Left ventricle myocardium inferior (tissue), 1 donor: ENCODE data around the gene ZBTB2. TPM values are rescaled to one million over a fixed set of nuclear protein-coding genes. Genes with fewer than 3 reads are reported as not detected.

Source experiments
- DNase-seq: peaks from one replicate; pipeline ENCODE4 v3.0.0-alpha.2; 2020
- H3K27ac ChIP-seq: fragments of 200-600 bp; replicated peaks from 2 replicates; pipeline ENCODE4 v1.8.0; 2021
- H3K27me3 ChIP-seq: fragments of 200-600 bp; 2 replicates; pipeline ENCODE4 v1.8.0; 2021; ENCODE audit warnings: low read depth
- H3K36me3 ChIP-seq: fragments of 200-600 bp; 2 replicates; pipeline ENCODE4 v1.8.0; 2021
- H3K4me1 ChIP-seq: fragments of 200-600 bp; 2 replicates; pipeline ENCODE4 v1.8.0; 2021
- H3K4me3 ChIP-seq: fragments of 200-600 bp; 2 replicates; pipeline ENCODE4 v1.8.0; 2021; ENCODE audit warnings: mild to moderate bottlenecking, moderate library complexity
- H3K9me3 ChIP-seq: fragments of 200-600 bp; replicated peaks from 2 replicates; pipeline ENCODE4 v1.8.0; 2021
- CTCF ChIP-seq: fragments of 200-600 bp; IDR thresholded peaks from 2 replicates; pipeline ENCODE4 v1.8.0; 2021; ENCODE audit warnings: antibody characterized with exemption, mild to moderate bottlenecking, borderline replicate concordance
- intact Hi-C: fragments of 100-400 bp; cut with micrococcal nuclease; formaldehyde crosslinking; loops from one replicate; pipeline ENCODE4 v1.11.0; 2022
- total RNA-seq: library from RNA; stranded (reverse); fragmentation: NEBNext Ultra II Directional; extraction: Animal tissue kit (Norgen Biotek cat#: 25700); gene quantifications from one replicate; pipeline ENCODE4 v1.2.1, GENCODE V29; 2021
- donor health status: DM: no; HTN: yes; CAD: no; lungs with severe emphysema.

ZBTB2 gene
- total RNA-seq, 1 donor from 2014 or later, result 4.6 TPM

- Histone ChIP-seq H3K4me1 (no peaks in the 10 kb centered on the region), H3K27ac (no peak overlapping the region), H3K27me3 (no peaks in the 10 kb centered on the region), H3K4me3 (no peak overlapping the region), H3K36me3 (no peaks in the 10 kb centered on the region), H3K9me3 (no peaks in the 10 kb centered on the region)
- DNase-seq, result no peak
- intact Hi-C loops, result no loop called here
- no peak for TF ChIP-seq CTCF
Measured at GRCh38 chr6:151340219-151340978, 51.0 kb downstream of the ZBTB2 start.

- TF ChIP-seq CTCF, result no peak
Measured at GRCh38 chr6:151339369-151339768, 52.0 kb downstream of the ZBTB2 start.

GRCh38 chr6:151338651-151339200, 52.6 kb downstream of the ZBTB2 start:
- Histone ChIP-seq H3K9me3 (no peaks in the 10 kb centered on the region), H3K27me3 (no peaks in the 10 kb centered on the region), H3K4me1 (no peaks in the 10 kb centered on the region), H3K4me3 (no peak overlapping the region), H3K36me3 (no peaks in the 10 kb centered on the region), H3K27ac (no peak overlapping the region)
- TF ChIP-seq CTCF, result no peak
- no peak for DNase-seq
- intact Hi-C loops, result loop anchor here (5.0 kb wide), 1 partner anchor 441 kb away; no protein-coding TSS in a partner anchor

More at GRCh38 chr6:151339369-151339768, 52.0 kb downstream of the ZBTB2 start:
- Histone ChIP-seq H3K36me3 (no peaks in the 10 kb centered on the region), H3K27me3 (no peaks in the 10 kb centered on the region), H3K27ac (no peak overlapping the region), H3K9me3 (no peaks in the 10 kb centered on the region), H3K4me1 (no peaks in the 10 kb centered on the region), H3K4me3 (no peak overlapping the region)
- intact Hi-C loops, result loop anchor here (5.0 kb wide), 1 partner anchor 442 kb away; no protein-coding TSS in a partner anchor
- DNase-seq, result no peak

- Histone ChIP-seq H3K27ac (no peak overlapping the region), H3K9me3 (no peaks in the 10 kb centered on the region), H3K4me1 (no peaks in the 10 kb centered on the region), H3K27me3 (no peaks in the 10 kb centered on the region), H3K36me3 (no peaks in the 10 kb centered on the region), H3K4me3 (no peak overlapping the region)
- intact Hi-C loops, result loop anchor here (5.0 kb wide), 1 partner anchor 439 kb away; no protein-coding TSS in a partner anchor
- no peak for DNase-seq
- no peak for TF ChIP-seq CTCF
Measured at GRCh38 chr6:151335930-151336329, 55.4 kb downstream of the ZBTB2 start.

- TF ChIP-seq CTCF, result no peak
- no peak for DNase-seq
- Histone ChIP-seq H3K4me3 (no peak overlapping the region), H3K4me1 (peaks cover 17% of the 10 kb centered on the region), H3K27ac (no peak overlapping the region), H3K27me3 (peaks cover 3% of the 10 kb centered on the region), H3K9me3 (no peaks in the 10 kb centered on the region), H3K36me3 (no peaks in the 10 kb centered on the region)
- intact Hi-C loops, result no loop called here
Measured at GRCh38 chr6:151330130-151330696, 61.1 kb downstream of the ZBTB2 start.
